Right hindlimb (tissue), 1 donor: Measurements from ENCODE around the gene SLAMF9.
A peak's percentile ranks its signal among the peaks of the same experiment; 100 is the strongest.

Source experiments
- DNase-seq: peaks from one replicate; pipeline ENCODE4 v3.0.0-alpha.2; 2018

SLAMF9 gene

DNA sequence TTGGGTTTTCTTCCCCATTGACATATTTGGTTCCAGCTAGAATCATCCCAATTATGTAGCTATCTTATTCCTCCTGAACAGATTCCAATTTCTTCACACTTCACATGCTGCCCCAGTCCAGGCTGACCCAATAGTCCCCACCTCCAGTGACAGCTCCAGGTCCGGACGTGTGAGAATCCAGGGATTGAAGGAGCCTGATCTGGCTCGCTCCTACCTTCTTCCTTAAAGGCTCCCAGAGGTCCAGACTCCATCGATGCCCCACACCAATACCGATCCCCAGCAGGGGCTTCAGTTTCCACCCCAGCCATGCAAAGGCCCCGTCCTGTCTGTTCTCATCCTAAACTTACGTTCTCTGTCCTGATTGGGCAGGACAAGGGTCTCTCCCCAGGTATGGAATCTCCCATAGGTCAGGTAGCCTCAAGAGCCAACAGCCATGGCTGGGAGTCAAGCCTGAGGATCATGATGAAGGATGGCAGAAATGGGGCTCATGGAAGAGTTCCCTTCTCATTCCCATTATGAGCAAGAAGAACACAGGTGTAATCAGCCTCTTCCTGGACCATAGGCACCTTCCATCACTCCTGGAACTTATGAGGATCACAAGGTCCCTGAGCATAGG is 20.4 kb upstream of the SLAMF9 start:
- no peak for DNase-seq

DNA sequence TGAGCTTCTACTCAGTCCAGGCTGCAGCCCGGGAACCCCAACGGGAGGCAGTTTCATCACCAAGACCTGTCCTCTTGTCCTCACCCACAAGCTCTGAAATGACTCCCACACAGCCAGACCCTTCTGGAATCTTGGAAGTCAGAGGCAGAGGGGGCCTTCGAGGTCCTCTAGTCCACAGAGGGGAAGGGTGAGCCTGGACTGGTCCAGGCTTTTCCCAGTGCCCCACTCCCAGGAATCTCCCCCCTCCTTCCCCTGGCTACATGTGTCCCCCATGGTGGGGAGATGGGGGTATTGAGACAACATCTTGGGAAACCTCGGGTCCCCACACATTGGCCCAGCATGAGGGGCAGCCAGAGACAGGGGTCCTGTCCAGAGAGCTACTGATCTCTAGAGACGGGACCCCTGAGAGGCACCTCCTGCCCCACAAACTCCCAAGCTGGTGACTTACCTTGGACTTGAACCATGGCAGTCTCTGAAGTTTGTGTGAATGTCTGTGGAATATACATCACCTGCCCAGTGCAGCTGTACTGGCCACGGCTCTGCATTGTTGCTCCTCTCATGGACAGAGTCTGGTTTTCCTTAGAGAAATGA is 19.4 kb upstream of the SLAMF9 start:
- DNase-seq: no peak

DNA sequence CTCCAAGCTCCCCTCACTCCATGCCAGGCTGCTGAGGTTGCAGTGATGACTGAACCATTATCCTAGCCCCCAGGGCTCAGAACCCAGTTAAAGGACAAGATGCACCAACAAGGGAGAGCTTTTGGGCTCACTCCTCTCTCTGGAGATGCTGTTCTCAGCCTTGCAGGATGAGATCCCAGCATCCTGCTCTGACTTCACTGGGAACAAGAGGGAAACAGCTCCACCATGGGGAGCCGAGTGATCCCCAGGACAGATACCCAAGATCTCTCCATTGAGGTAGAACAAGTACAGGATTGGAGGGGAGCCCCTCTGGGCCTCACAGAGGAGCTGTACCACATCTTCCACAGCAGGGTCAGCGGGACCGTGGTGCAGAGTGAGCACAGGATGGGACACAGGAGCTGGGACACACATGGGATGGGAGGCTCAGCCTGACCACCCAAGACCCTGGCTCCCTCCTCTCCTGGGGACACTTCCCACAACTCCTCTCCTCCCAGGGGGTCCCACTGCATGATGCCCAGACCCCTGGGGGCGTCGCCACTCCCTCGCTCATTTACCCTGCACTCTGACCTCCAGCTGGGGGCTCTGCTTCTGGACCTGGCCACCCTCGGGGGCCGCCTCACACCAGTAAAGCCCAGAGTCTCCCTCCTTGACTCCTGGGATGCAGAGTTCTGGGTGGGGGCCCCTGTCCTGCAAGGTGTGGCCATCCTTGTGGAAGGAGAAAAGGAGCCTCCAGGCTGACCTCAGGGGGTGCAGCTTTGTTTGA is 18.6 kb upstream of the SLAMF9 start:
- no peak for DNase-seq

DNA sequence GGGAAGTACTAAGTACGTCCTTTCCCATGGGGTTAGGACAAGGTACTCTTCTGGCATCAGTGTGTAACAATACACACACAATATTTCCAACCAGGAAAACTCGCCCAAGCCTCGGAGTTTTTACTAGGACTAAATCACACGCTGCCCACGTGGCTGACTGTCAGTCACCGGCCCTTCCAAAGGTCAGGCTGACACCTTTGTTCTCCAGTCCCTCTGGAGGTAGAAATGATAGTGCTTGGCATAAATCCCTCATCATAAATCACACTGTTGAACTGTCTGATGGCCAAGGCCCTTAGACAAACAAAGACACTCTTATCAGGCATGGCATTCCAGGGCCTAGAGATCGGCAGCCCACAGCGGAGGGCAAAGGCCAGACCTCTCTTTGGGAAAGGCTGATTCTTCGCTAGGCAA is 16.9 kb upstream of the SLAMF9 start:
- no peak for DNase-seq

DNA sequence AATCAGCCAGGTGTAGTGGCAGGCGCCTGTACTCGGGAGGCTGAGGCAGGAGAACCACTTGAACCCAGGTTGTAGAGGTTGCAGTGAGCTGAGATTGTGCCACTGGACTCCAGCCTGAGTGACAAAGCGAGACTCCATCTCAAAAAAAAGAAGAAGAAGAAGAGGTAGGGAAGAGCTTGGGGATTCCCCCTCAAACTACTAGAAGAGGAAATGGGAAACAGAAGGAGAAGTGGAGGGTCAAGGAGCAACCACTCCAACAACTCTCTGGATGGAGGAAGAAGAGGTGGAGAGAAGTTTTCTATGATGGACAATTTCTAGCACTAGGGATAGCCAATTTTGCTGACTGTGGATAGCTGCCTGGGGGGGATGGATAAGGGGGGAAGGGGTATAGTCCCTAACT is 14.9 kb upstream of the SLAMF9 start:
- no peak for DNase-seq

DNA sequence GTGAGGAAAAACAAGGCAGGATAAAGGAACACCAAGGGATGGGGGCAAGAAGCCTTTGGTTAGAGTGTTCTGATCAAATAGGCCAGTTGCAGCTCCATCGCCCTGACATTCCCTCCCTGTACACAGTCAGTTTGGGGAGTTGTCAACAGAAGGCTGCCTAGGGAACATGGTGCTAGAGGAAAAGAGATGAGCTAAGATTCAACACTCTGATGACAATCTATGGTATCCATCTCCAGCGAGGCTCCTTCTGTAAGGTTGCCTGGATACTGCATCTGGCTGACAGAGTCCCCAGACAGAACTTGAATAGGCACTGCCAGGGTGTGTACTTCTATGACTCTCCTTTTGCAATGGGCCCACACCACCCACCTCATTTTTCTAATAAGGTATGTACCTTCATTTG is 11.2 kb upstream of the SLAMF9 start:
- no peak for DNase-seq

DNA sequence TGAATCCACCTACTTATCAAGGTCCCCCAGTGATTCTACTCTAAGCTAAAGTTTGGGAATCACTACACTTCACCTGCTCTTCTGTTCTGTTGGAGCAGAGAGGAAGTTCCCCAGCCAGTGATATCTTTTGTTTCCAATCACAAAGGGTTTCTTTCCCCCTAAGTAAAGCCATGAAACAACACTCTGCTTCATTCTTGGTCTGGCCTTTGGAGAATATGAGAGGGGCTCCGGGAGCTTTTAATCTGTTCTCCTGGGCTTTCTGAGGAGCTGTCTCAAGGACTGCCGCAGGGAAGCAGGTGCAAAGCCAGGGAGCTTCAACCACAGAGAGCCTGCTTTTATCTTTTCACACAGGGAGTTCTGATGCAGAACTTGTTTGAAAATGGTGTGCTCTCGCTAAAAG is 10.1 kb upstream of the SLAMF9 start:
- DNase-seq: no peak

DNA sequence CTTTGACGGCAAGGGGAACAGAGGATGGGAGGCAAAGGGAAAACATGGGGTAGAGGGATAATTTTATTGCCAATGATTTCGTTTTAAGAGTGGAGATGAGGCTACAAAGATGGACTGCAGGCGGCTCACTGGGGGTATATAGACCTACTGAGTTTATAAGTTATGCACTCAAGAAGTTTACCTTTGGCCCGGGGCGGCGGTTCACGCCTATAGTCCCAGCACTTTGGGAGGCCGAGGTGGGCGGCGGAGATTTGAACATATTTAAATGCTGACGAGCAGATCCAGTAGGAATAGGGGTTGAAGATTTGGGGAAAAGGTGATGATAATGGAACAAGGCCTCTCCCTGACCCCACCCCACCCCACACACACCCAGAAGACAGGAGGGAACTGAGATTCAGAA is 8.1 kb upstream of the SLAMF9 start:
- no peak for DNase-seq

DNA sequence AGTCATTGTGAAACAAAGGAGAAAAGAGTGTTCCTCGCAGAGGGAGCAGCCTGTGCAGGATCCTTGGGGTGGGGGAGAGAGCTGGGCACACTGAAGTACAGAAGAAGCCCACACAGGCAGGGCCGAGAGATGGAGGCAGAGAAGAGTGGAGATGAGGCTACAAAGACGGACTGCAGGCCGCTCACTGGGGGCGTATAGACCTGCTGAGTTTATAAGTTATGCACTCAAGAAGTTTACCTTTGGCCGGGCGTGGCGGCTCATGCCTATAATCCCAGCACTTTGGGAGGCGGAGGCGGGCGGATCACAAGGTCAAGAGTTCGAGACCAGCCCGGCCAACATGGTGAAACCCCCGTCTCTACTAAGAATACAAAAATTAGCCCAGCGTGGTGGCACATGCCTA is 7.6 kb upstream of the SLAMF9 start:
- DNase-seq: no peak

DNA sequence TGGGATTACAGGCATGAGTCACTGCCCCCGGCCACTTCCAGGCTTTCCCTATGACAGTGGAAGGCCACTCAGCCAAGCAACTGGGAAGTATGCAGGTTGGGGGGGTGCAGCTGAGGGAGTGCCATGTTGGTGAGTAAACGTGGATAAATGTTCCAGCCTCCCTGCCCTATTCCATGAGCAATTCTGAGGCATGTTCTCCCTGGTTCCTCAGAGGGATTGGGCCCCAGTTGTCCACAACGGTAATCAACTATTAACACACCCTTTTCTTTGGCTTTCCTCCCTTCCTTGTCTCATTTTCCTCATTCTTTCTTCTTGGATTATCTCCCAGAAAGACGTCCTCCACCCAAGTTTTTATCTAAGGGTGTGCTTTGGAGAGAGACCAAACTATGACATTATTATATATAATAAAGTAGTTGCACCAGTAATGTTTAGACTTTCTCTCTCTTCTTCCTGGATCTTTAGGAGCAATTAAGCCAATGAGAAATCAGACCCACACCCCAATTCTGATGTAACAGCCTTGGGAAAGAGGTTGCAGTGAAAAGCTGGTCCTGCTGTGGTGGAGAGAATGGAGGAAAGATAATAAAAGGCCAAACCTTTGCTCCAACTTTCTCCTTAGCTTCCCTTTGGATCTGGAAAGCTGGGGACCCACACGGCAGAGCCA is 6.8 kb upstream of the SLAMF9 start:
- peak; percentile 60 for DNase-seq

DNA sequence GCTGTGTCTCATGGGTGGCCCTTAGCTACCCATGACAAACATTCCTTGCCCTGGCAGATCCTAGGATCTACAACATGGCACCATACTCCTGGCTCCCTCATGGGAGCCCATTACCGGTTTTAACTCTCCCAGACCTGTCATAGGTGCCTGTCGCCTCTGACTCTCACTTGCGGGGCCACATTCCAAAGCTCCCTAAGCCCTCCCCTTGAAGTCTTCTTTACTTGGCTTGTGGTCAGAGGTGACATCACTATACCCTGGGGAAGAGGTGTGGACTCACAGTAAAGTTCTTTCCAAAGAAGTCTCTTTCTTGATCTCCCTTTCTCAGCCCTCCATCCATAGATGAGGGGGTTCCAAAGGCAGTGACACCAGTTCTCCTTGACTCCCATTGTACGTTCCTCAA is 5.4 kb upstream of the SLAMF9 start:
- DNase-seq: no peak

DNA sequence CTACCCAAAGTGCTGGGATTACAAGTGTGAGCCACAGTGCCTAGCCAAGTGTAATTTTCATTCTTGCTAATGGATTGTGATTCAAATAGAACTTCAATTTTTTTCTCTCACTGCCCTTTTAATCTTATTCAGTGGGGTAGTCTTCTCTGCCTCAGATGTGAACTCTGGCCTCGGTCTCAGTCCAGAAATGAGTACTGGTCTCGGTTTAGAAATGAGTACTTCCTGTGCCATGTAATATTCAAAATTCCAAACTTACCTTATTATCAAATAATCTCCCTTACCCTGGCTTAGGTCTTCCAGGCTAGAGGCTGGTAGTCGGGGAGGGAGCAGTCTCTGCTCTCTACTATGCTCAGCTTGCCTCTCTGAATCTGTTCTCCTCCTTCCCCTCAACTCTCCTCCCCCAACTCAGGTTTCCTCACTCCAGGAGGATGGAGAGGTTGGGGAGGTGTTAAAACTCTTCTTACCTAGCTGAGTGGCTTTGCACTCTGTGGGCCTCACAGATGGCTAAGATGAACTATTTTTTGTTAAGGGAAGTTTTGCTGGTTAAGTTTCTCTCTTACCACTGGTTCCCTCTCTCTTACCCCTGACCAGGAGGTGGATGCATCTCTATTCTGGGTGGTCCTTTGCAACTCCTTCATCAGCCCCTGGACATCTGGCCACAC is 4.8 kb upstream of the SLAMF9 start:
- no peak for DNase-seq

DNA sequence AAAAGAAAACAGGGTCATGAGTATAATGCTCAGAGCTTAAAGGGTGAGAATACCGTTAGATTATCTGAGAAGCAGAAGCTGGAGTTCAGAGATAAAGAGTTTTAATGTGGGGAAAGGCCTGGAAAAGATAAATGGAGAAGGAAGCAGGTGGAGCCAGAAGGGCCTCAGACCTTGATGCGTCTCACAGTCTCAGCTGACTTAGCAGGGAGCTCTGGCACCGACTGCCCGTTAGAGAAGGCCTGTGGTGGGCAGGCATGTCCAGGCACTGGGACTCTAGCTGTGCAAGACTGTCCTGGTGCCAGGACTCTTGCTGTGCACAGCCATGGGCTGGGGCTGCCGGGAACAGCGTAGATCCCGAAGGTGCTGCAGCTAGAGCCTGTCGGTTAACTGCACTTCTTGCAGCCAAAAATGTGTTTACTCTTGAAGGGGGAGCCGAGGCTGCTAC is 3.8 kb upstream of the SLAMF9 start:
- no peak for DNase-seq

DNA sequence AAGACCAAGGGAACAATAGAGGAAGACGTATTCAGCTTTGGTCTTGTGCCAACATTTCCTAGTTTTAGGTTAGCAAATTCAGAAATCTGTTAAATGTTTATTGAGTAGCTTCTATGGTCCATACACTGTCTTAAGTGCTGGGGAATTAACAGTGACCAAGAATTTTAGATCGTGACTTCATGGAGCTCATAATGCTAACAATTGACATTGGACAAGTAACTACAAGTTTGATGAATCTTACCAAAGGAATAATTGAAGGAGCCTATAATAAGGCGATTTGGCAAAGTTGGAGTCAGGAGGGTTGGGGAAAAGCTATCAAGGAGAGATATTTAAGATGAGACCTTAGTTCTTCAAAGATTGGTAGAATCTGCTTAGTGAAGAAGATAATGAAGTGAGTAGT is 1.4 kb upstream of the SLAMF9 start:
- no peak for DNase-seq

DNA sequence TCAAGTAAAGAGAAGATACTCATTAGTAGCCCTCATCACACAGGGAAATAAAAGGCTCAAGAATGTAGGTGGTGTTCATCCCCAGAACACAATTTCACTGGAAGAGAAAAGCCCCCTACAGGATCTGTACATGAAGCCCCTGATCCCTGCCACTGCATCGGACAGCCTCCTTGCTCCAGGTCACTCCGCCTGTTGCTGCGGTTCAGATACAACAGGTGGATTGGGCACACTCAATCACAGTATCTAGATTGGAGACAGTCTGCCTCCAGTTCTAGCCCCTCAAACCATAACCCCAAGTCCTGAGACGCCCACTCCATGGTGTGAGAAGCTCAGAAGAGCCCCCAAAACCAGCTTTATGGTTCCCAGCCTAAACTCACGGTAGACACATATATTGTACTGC is 1.1 kb downstream of the SLAMF9 start:
- DNase-seq: no peak

DNA sequence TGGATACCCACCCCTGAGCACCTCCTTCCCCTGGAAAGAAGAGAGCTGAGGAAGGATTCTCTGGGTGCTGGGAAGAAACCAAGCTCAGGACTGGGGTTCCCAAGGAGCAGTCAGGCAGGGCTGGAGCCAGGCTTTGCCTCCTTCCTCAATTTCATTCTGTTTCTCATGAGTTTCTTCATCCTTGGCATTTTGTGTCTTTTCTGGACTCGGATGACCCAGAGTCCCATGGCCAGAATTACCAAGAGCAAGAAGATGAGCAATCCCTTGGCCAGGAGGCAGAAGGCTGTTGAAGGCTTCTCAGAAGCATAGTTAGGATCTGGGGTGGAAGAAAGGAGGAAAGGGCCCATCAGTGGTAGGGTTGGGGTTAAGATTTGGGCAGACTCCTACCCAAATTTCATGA is 2.5 kb downstream of the SLAMF9 start:
- no peak for DNase-seq

DNA sequence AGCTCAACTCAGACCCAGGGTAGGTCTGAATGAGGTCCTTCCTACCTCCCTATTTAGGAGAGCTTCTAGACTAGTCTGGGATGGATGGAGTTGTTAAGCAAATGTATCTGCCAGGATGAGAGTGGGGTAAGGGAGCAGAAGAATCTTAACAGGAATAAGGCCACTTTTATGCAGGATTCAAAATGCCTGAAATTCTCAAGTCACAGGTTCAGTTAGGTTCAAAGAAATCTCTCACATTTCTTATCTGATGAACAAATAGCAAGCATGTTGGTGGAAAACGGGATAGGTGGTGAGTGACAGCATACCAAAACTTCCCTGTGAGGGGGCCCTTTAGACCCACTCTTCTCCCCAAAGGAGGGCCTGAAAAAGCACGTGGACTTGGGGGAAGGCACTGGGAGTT is 3.0 kb downstream of the SLAMF9 start:
- no peak for DNase-seq

DNA sequence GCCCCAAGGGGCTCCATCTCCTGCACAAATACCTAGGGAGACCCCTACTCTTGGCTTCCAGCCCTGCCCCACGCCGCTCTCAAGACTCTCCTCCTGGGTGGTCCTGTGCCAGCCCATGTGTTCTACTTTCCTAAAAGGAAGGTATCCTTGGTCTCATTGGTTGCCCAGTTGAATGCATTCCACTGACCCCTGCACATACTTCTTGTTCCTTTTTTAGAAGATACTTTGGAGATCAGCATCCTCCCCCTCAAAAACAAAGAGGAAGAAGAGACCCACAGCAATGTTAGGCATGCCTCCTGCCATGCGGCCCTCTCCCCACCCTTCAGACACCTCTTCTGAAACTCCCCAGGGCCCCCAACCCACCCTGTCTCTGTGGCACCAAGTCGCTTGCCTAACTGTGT is 4.1 kb downstream of the SLAMF9 start:
- DNase-seq: no peak

DNA sequence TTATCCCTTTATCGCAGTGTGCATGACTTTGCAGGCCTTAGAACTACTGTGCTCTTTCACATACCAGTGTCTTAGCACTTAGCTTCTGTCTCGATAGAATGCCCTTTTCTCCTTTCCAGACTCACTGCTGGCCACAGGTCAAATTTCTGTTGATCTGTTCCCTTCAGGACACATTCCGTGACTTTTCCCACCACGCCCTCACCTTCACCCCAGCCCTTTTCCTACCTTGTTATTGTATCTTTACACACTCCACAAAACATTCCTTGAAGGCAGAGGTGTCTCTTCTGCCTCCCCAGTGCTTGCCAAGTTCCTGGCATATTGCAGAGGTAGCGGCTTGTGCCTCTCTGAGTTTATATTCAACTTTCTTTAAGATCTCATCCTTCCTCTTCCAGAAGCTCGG is 4.9 kb downstream of the SLAMF9 start:
- no peak for DNase-seq

DNA sequence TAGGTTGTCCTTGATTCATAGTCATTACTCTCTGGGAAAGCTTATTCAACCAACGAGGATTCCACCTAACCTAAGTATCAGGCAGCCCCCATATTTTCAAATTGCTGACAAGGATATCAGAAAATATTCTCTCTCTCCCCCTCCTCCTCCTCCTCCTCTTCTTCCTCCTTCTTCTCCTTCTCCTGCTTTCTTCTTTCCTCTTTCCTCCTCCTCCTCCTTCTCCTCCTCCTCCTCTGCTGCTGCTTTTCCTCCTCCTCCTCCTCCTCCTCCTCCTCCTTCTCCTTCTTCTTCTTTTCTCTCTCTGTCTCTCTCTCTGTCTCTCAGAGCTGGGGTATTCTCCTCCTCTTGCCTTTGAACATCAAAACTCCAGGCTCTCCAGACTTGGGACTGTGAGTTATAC is 6.1 kb downstream of the SLAMF9 start:
- no peak for DNase-seq

DNA sequence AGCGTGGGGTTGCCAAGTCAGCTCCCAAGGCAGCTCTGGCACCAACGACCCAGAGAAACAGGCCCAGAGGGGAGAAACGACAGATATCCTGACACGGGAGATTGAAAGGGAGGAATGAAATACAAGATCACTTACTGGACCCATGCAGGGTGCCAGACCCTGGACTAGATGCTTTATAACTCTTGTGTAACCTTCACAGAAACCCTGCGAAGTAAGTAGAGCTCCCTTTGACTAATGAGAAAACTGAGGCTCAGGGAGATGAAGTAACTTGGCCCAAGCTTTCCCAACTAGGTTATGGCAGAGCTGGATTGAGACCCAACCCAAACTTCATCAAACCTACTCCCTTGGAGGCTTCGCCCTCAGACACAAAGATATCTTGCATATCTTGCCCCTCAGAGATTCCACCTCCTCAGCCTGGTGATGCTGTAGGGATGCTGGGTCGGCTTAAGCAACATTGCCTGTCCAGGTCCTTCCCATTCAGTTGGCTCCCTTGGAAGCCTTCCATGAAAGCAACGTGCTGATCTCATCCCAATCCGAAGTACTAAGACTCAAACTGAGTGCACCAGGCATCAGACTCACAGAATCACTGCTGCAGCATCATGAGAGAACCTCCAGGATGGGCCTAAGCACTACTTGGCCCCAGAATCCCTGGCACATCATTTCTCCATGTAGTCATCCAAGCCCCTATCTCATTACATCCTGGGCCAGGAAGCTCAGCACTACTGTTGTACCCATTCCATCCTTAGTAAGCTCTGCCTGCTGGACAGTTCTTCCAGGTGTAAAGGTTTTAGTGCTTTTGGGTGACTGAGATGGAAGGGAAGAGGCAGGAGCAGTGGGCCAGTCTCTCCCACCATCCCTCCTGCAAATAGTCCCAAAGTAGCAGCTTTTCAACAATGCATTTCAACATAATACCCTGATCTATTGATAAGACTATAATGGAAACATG is 7.5 kb downstream of the SLAMF9 start:
- no peak for DNase-seq
